RWPE2 (cell line): Measurements from ENCODE around the gene ANKS1B.

Experiments used
- ATAC-seq: fragments of 200-7000 bp; cut with Tn5 transposase; 3 replicates; pipeline ENCODE4 v1.9.1; 2021; ENCODE audit warnings: low read depth
- DNase-seq: peaks from one replicate; pipeline ENCODE4 v3.0.0-alpha.2; 2020; ENCODE audit warnings: low spot score
- H3K27ac ChIP-seq: fragments of 450-650 bp; 2 replicates; pipeline ENCODE4 v1.5.1; 2017; ENCODE audit warnings: mild to moderate bottlenecking; ENCODE audit not compliant: poor library complexity, severe bottlenecking
- H3K27me3 ChIP-seq: fragments of 250-450 bp; sonication (Bioruptor Pico); 2 replicates; pipeline ENCODE4 v1.5.1; 2021; ENCODE audit warnings: mild to moderate bottlenecking, moderate library complexity; ENCODE audit not compliant: insufficient read depth, poor library complexity, severe bottlenecking
- H3K36me3 ChIP-seq: fragments of 250-450 bp; sonication (Bioruptor Pico); 2 replicates; pipeline ENCODE4 v1.5.1; 2020; ENCODE audit warnings: low read depth, mild to moderate bottlenecking, moderate library complexity
- H3K4me1 ChIP-seq: fragments of 250-450 bp; sonication (Bioruptor Pico); 2 replicates; pipeline ENCODE4 v1.5.1; 2021; ENCODE audit warnings: mild to moderate bottlenecking, moderate library complexity; ENCODE audit not compliant: insufficient read depth, poor library complexity, severe bottlenecking
- H3K4me3 ChIP-seq: fragments of 250-450 bp; sonication (Bioruptor Pico); 2 replicates; pipeline ENCODE4 v1.5.1; 2021; ENCODE audit warnings: mild to moderate bottlenecking, moderate library complexity; ENCODE audit not compliant: severe bottlenecking
- H3K9me3 ChIP-seq: fragments of 250-450 bp; sonication (Bioruptor Pico); 2 replicates; pipeline ENCODE4 v1.5.1; 2021; ENCODE audit warnings: mild to moderate bottlenecking, moderate library complexity; ENCODE audit not compliant: severe bottlenecking
- TF ChIP-seq, protein P1 (sequence below): fragments of 450-650 bp; IDR thresholded peaks from one replicate; pipeline ENCODE4 v1.5.1; 2017; ENCODE audit warnings: mild to moderate bottlenecking, moderate library complexity; ENCODE audit not compliant: poor library complexity, severe bottlenecking

The ANKS1B gene

DNA sequence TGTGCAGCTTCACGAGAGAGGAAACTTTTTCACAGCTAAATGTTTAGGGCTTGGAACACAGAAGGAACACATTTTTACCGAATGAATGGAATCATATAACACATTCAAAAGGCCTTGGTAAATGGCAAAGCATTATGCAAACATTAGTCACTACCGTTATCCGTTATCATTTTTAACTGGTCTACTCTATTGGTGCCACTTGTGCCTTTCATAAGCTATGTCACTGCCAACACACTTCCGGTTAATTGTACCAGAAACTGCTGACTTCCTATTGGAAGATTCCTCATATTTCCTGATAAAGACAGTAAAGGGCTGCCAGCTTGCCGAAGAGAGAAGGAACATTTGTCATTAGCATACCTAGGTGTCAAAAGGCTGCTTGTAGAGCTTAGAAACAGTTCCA lies 1170.5 kb downstream of the ANKS1B start:
- H3K9me3 ChIP-seq: no peaks in the 10 kb centered on the region
- ATAC-seq (no peak), DNase-seq (no peak)
- H3K36me3 ChIP-seq: no peaks in the 10 kb centered on the region
- no peak overlapping the region for H3K27ac ChIP-seq
- no peaks in the 10 kb centered on the region for H3K4me1 ChIP-seq
- no peak overlapping the region for H3K4me3 ChIP-seq
- no peaks in the 10 kb centered on the region for H3K27me3 ChIP-seq
- TF ChIP-seq, protein P1, sequence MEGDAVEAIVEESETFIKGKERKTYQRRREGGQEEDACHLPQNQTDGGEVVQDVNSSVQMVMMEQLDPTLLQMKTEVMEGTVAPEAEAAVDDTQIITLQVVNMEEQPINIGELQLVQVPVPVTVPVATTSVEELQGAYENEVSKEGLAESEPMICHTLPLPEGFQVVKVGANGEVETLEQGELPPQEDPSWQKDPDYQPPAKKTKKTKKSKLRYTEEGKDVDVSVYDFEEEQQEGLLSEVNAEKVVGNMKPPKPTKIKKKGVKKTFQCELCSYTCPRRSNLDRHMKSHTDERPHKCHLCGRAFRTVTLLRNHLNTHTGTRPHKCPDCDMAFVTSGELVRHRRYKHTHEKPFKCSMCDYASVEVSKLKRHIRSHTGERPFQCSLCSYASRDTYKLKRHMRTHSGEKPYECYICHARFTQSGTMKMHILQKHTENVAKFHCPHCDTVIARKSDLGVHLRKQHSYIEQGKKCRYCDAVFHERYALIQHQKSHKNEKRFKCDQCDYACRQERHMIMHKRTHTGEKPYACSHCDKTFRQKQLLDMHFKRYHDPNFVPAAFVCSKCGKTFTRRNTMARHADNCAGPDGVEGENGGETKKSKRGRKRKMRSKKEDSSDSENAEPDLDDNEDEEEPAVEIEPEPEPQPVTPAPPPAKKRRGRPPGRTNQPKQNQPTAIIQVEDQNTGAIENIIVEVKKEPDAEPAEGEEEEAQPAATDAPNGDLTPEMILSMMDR: no peak

DNA sequence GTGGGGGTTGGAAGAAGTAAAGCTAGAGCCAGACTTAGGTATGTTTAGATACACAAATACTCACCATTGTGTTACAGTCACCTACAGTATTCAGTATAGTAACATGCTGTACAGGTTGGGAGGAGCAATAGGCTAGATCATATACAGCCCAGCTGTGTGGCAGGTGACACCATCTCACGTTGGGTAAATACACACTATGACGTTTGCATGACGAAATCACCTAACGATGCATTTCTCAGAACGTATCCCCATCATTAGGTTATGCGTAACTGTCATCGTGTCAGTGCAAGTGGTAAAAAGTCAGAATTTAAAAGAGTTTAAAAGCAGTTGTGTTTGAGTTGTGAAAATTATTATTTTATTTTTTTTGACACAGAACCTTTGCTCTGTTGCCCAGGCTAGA lies 1172.5 kb downstream of the ANKS1B start:
- H3K27me3 ChIP-seq: peaks cover 6% of the 10 kb centered on the region
- ATAC-seq: no peak
- TF ChIP-seq, protein P1: no peak
- no peaks in the 10 kb centered on the region for H3K36me3 ChIP-seq
- no peak overlapping the region for H3K4me3 ChIP-seq
- no peak for DNase-seq
- H3K4me1 ChIP-seq: no peaks in the 10 kb centered on the region
- H3K9me3 ChIP-seq: no peaks in the 10 kb centered on the region
- H3K27ac ChIP-seq: no peak overlapping the region

DNA sequence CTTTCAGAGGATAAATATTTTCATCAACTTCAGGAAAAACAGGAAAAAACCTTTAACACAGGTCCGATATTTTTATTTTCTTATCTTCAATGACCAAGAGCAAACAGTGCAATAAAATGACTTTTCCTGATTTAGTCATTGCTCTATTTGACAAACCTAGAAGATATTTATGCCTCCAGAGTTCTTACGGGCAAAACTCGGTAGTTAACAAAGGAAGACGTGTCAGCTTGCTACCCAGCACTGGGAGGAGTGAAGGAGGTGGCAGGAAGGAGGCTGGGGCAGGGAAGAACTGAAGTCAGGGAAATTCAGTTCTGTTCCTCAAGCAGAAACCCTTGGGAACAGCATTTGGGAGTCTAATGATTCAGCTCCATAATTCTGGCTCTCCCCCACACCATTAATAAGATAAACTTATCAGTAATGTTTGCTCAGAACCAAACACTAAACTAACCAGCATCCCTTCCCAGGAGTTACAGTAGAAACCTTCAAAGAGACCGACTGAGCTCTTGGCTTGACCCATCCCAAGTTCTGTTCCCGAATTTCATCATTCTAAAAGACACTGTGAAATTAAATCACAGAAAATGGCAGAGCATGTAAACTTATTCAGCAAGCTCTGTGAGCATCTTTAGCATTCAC lies 1176.4 kb downstream of the ANKS1B start:
- TF ChIP-seq, protein P1: no peak
- H3K4me1 ChIP-seq: no peaks in the 10 kb centered on the region

DNA sequence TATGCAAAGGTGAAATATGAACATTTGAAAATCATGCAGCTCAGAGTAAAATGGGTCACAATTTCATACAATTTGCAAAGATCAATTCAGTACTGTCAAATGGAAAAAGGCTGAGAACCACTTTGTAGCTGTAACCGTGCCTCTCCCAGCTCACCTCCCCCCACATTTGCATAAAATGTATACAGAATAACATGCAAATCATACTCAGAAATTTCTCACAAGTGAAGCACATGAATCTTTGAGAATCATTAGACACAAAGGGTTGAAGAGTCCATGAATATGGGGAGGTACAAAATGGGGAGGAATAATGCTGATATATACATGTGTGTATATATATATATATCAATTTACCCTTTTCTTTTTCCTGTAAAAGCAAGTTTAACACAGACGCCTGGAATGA lies 1177.5 kb downstream of the ANKS1B start:
- H3K36me3 ChIP-seq: no peaks in the 10 kb centered on the region
- no peak for ATAC-seq
- H3K4me1 ChIP-seq: no peaks in the 10 kb centered on the region
- no peak overlapping the region for H3K4me3 ChIP-seq
- no peak for DNase-seq
- TF ChIP-seq, protein P1: no peak
- H3K27ac ChIP-seq: no peak overlapping the region
- peaks cover 10% of the 10 kb centered on the region for H3K27me3 ChIP-seq
- no peaks in the 10 kb centered on the region for H3K9me3 ChIP-seq

More for the DNA sequence above, 1176.4 kb downstream of the ANKS1B start:
- Histone ChIP-seq H3K4me3 (no peak overlapping the region), H3K9me3 (no peaks in the 10 kb centered on the region), H3K36me3 (no peaks in the 10 kb centered on the region), H3K27ac (no peak overlapping the region), H3K27me3 (peaks cover 10% of the 10 kb centered on the region)
- ATAC-seq (no peak), DNase-seq (no peak)

DNA sequence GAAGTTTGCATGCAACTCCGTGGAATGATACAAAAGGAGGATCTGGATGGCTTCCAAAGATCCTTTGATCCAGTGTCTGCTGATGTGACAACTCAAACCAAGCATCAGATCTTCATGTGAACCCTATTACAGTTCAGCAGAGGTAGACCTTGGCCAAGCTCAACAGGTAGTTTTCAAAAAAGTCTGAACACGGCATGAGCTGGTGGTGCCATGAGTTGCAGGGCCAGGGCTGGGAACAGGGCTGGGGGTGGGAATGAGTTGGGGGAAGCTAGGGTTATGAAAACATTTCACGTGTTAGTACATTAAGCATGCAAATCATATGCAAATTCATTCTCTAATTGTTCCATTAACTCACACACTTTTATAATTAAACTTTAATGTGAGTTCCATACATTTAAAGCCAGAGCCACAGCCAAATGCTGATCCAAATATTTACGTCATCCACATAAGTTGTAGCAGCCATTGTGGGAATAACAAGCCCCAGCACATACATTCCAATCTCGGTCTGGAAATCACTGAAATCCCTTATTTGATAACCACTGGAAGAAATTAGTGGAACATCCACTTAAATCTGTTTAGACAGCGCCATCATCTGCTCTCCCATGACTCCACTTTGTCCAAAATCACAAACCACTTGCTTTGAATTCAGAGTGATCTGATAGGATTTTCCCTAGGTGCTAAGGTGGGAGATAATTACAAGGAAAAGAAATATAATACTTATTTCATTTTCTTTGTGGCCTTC lies 1181.1 kb downstream of the ANKS1B start:
- ATAC-seq (no peak), DNase-seq (no peak)
- Histone ChIP-seq H3K27ac (no peak overlapping the region), H3K4me1 (no peaks in the 10 kb centered on the region), H3K27me3 (peaks cover 10% of the 10 kb centered on the region), H3K9me3 (no peaks in the 10 kb centered on the region), H3K4me3 (no peak overlapping the region), H3K36me3 (no peaks in the 10 kb centered on the region)
- TF ChIP-seq, protein P1: no peak
